Lower leg skin (tissue), 3 donors: ENCODE data around the gene EHD3.

Source experiments
- CTCF ChIP-seq, 3 donors: fragments of 450-650 bp; IDR thresholded peaks; one replicate each; pipeline ENCODE4 v1.5.1; 2016; ENCODE audit warnings: antibody characterized with exemption in 3 of 3, mild to moderate bottlenecking in 3 of 3, moderate library complexity in 2 of 3
- POLR2A ChIP-seq, 2 donors: fragments of 450-650 bp; IDR thresholded peaks; one replicate each; pipeline ENCODE4 v1.6.1; 2016 to 2017; ENCODE audit warnings: antibody characterized with exemption in 2 of 2, mild to moderate bottlenecking in 1 of 2, moderate library complexity in 1 of 2

DNA sequence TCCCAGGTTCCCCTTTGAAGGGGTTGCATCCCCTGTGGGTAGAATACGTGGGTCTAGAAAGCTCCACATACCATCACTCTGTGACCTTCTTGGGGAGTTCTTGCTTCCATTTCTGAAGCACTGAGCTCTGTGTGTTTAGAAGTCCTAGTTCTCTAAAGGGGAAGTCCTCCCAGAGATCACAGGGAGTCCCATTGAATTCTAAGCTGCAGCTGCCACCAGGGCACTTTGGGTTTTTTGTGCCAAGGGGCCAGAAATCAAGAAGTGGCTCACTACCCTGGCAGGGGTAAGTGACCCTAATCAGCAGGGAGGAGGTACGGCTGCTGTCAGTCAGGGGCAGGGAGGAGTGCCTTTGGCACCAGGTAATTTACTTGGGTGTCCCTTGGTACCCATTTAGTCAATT lies 70.9 kb downstream of the EHD3 start:
- TF ChIP-seq CTCF (IDR thresholded peaks at IDR 0.05) (no peak), POLR2A (IDR thresholded peaks at IDR 0.05) (no peak)
